Right lobe of liver (tissue), 4 donors: ENCODE results near the gene HTR5A.

Experiments
- POLR2A ChIP-seq: fragments of 450-650 bp; IDR thresholded peaks from one replicate; pipeline ENCODE4 v1.6.1; 2017; ENCODE audit warnings: antibody characterized with exemption, mild to moderate bottlenecking
- TF ChIP-seq, protein P1 (sequence below), 4 donors: fragments of 200-600 bp in 3 of 4; fragments of 450-650 bp in 1 of 4; IDR thresholded peaks; one replicate each; pipeline versions ENCODE4 v1.5.1 to v1.8.0; 2016 to 2022; ENCODE audit warnings: antibody characterized with exemption in 4 of 4, mild to moderate bottlenecking in 2 of 4
- donor health status: DM: no; HTN: no; CAD: no.
- donor health status: DM: no; HTN: no; CAD: no.
- donor health status: DM: no; HTN: yes; CAD: no.

DNA sequence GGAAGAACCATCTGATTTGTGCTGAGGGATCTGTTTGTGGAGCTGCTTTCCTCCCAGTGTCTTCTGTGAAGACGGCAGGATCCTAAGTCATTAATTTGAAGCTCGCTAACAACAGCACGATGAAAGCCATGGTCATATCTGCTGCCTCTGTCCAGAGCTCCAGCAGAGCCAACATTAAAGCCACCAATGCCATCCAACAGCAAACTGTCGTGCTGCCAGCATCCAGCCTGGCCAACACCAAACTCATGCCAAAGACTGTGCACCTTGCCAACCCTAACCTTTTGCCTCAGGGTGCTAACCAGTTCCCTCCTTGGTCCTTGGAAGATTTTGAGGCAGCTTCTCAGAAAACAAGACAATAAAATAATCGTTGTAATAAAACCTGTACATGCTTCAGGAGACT lies 36.2 kb downstream of the HTR5A start:
- TF ChIP-seq, protein P1, sequence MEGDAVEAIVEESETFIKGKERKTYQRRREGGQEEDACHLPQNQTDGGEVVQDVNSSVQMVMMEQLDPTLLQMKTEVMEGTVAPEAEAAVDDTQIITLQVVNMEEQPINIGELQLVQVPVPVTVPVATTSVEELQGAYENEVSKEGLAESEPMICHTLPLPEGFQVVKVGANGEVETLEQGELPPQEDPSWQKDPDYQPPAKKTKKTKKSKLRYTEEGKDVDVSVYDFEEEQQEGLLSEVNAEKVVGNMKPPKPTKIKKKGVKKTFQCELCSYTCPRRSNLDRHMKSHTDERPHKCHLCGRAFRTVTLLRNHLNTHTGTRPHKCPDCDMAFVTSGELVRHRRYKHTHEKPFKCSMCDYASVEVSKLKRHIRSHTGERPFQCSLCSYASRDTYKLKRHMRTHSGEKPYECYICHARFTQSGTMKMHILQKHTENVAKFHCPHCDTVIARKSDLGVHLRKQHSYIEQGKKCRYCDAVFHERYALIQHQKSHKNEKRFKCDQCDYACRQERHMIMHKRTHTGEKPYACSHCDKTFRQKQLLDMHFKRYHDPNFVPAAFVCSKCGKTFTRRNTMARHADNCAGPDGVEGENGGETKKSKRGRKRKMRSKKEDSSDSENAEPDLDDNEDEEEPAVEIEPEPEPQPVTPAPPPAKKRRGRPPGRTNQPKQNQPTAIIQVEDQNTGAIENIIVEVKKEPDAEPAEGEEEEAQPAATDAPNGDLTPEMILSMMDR (IDR thresholded peaks at IDR 0.05): no peak
- TF ChIP-seq POLR2A: no peak
